WTC11 (cell line): Measurements from ENCODE around the gene GFM2.
"Not testable (repeated sequence)": the region's sequence is repeated elsewhere in the genome, so short reads cannot be mapped to it uniquely, and the experiment has no call there.

Experiments
- CREB1 ChIP-seq: sonication (generic); formaldehyde crosslinking; IDR thresholded peaks from 2 replicates; pipeline ENCODE4 v1.8.0; 2023; ENCODE audit warnings: mild to moderate bottlenecking, missing genetic modification reagents
- JUN ChIP-seq: sonication (generic); formaldehyde crosslinking; IDR thresholded peaks from 2 replicates; pipeline ENCODE4 v1.8.0; 2023; ENCODE audit warnings: mild to moderate bottlenecking, missing genetic modification reagents
- NFYB ChIP-seq: sonication (generic); formaldehyde crosslinking; conservative IDR thresholded peaks from 2 replicates; pipeline ENCODE4 v1.8.0; 2022; ENCODE audit warnings: low read depth, missing genetic modification reagents
- NR3C1 ChIP-seq: sonication (generic); formaldehyde crosslinking; conservative IDR thresholded peaks from 2 replicates; pipeline ENCODE4 v1.8.1; 2023; ENCODE audit warnings: low read depth, mild to moderate bottlenecking, missing genetic modification reagents
- ZNF416 ChIP-seq: fragments of 250-450 bp; sonication (Bioruptor Pico); IDR thresholded peaks from 2 replicates; pipeline ENCODE4 v1.9.0; 2021; ENCODE audit warnings: mild to moderate bottlenecking, inconsistent platforms
- ZNF425 ChIP-seq: fragments of 250-450 bp; sonication (Bioruptor Pico); conservative IDR thresholded peaks from 2 replicates; pipeline ENCODE4 v1.9.0; 2021; ENCODE audit warnings: mild to moderate bottlenecking
- TF ChIP-seq, protein P1 (sequence below): sonication (generic); formaldehyde crosslinking; IDR thresholded peaks from 2 replicates; pipeline ENCODE4 v1.8.1; 2023; ENCODE audit warnings: mild to moderate bottlenecking, missing genetic modification reagents, moderate library complexity
- TF ChIP-seq, protein P2 (sequence below): sonication (generic); formaldehyde crosslinking; conservative IDR thresholded peaks from 2 replicates; pipeline ENCODE4 v1.8.1; 2023; ENCODE audit warnings: mild to moderate bottlenecking, low read depth, missing genetic modification reagents, moderate library complexity
- TF ChIP-seq, protein P3 (sequence below): fragments of 200-600 bp; IDR thresholded peaks from 2 replicates; pipeline ENCODE4 v1.8.0; 2022; ENCODE audit warnings: antibody characterized with exemption

DNA sequence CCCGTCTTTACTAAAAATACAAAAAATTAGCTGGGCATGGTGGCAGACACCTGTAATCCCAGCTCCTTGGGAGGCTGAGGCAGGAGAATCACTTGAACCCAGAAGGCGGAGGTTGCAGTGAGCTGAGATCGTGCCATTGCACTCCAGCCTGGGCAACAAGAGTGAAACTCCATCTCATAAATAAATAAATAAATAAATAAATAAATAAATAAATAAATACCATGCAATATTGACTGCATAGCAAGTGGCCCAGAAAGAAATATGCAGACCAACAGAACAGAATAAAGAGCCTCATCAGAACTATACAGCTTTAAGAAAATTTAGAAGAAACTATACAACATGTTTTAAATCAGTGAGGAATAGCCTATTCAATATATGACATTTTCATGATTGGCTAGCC is 88.8 kb downstream of the GFM2 start:
- not testable (repeated sequence) for TF ChIP-seq CREB1 (CRISPR knock-in tag); JUN; ZNF425 (CRISPR knock-in tag); NR3C1 (CRISPR knock-in tag); NFYB; ZNF416 (CRISPR knock-in tag)
- TF ChIP-seq, protein P1, sequence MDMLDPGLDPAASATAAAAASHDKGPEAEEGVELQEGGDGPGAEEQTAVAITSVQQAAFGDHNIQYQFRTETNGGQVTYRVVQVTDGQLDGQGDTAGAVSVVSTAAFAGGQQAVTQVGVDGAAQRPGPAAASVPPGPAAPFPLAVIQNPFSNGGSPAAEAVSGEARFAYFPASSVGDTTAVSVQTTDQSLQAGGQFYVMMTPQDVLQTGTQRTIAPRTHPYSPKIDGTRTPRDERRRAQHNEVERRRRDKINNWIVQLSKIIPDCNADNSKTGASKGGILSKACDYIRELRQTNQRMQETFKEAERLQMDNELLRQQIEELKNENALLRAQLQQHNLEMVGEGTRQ = not testable (repeated sequence)
- TF ChIP-seq, protein P2, sequence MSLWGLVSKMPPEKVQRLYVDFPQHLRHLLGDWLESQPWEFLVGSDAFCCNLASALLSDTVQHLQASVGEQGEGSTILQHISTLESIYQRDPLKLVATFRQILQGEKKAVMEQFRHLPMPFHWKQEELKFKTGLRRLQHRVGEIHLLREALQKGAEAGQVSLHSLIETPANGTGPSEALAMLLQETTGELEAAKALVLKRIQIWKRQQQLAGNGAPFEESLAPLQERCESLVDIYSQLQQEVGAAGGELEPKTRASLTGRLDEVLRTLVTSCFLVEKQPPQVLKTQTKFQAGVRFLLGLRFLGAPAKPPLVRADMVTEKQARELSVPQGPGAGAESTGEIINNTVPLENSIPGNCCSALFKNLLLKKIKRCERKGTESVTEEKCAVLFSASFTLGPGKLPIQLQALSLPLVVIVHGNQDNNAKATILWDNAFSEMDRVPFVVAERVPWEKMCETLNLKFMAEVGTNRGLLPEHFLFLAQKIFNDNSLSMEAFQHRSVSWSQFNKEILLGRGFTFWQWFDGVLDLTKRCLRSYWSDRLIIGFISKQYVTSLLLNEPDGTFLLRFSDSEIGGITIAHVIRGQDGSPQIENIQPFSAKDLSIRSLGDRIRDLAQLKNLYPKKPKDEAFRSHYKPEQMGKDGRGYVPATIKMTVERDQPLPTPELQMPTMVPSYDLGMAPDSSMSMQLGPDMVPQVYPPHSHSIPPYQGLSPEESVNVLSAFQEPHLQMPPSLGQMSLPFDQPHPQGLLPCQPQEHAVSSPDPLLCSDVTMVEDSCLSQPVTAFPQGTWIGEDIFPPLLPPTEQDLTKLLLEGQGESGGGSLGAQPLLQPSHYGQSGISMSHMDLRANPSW = not testable (repeated sequence)
- TF ChIP-seq, protein P3, sequence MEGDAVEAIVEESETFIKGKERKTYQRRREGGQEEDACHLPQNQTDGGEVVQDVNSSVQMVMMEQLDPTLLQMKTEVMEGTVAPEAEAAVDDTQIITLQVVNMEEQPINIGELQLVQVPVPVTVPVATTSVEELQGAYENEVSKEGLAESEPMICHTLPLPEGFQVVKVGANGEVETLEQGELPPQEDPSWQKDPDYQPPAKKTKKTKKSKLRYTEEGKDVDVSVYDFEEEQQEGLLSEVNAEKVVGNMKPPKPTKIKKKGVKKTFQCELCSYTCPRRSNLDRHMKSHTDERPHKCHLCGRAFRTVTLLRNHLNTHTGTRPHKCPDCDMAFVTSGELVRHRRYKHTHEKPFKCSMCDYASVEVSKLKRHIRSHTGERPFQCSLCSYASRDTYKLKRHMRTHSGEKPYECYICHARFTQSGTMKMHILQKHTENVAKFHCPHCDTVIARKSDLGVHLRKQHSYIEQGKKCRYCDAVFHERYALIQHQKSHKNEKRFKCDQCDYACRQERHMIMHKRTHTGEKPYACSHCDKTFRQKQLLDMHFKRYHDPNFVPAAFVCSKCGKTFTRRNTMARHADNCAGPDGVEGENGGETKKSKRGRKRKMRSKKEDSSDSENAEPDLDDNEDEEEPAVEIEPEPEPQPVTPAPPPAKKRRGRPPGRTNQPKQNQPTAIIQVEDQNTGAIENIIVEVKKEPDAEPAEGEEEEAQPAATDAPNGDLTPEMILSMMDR = not testable (repeated sequence)
